ENCODE data around the gene CCSER2.

Gene CCSER2

GRCh38 chr10:84375881-84376280, 47.5 kb downstream of the CCSER2 start:
- no peak overlapping the region for H3K4me3 Mint-ChIP-seq
- H3K36me3 Mint-ChIP-seq (ENCODE audit: low read depth): peaks cover 27% of the 10 kb centered on the region
- TF ChIP-seq CTCF (IDR thresholded peaks at IDR 0.05; ENCODE audit: unreplicated experiment in 3 of 3): no peak
- no peak overlapping the region for H3K27ac Mint-ChIP-seq
- no peaks in the 10 kb centered on the region for H3K27me3 Mint-ChIP-seq (ENCODE audit: low read depth)
- H3K4me1 Mint-ChIP-seq: no peaks in the 10 kb centered on the region
- H3K9me3 Mint-ChIP-seq: peaks cover 2% of the 10 kb centered on the region

GRCh38 chr10:84388148-84388547, 59.8 kb downstream of the CCSER2 start:
- peaks cover 48% of the 10 kb centered on the region for H3K9me3 Mint-ChIP-seq
- no peak overlapping the region for H3K27ac Mint-ChIP-seq
- H3K36me3 Mint-ChIP-seq (ENCODE audit: low read depth): peaks cover 81% of the 10 kb centered on the region
- H3K4me3 Mint-ChIP-seq: no peak overlapping the region
- no peaks in the 10 kb centered on the region for H3K4me1 Mint-ChIP-seq
- TF ChIP-seq CTCF (IDR thresholded peaks at IDR 0.05; ENCODE audit: unreplicated experiment in 3 of 3): no peak
- H3K27me3 Mint-ChIP-seq (ENCODE audit: low read depth): no peaks in the 10 kb centered on the region

- Mint-ChIP-seq H3K4me3 (no peak overlapping the region), H3K27me3 (ENCODE audit: low read depth) (no peaks in the 10 kb centered on the region)
Observed at GRCh38 chr10:84390364-84390763, 62.0 kb downstream of the CCSER2 start.

GRCh38 chr10:84391326-84391725, 62.9 kb downstream of the CCSER2 start:
- peaks cover 74% of the 10 kb centered on the region for H3K36me3 Mint-ChIP-seq (ENCODE audit: low read depth)
- H3K4me1 Mint-ChIP-seq: no peaks in the 10 kb centered on the region

More at GRCh38 chr10:84390364-84390763, 62.0 kb downstream of the CCSER2 start:
- Mint-ChIP-seq H3K36me3 (ENCODE audit: low read depth) (peaks cover 74% of the 10 kb centered on the region), H3K9me3 (peaks cover 34% of the 10 kb centered on the region), H3K27ac (no peak overlapping the region), H3K4me1 (no peaks in the 10 kb centered on the region)
- no peak for TF ChIP-seq CTCF (IDR thresholded peaks at IDR 0.05; ENCODE audit: unreplicated experiment in 3 of 3)

DNA sequence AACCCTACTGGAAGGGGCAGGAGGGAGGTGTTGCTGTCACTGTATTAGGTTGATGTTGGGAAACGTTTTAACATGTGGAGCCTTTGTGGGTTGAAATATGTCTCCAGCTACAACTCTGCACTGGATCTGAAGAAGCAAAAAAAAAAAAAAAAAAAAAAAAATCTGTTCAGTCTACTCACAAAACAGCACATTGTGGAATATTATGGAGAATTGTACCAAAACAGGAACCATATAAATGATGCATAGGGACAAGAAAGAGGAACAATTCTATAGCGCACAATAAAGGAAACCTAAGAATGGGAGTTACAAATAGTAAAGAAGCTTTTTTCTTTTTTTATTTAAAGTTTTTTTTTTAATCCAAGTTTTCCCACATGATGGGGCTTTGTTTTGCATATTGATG, 63.8 kb downstream of the CCSER2 start:
- Mint-ChIP-seq H3K9me3 (peaks cover 30% of the 10 kb centered on the region), H3K4me1 (no peaks in the 10 kb centered on the region), H3K27me3 (ENCODE audit: low read depth) (no peaks in the 10 kb centered on the region), H3K27ac (no peak overlapping the region), H3K36me3 (ENCODE audit: low read depth) (peaks cover 73% of the 10 kb centered on the region), H3K4me3 (no peak overlapping the region)
- no peak for TF ChIP-seq CTCF (IDR thresholded peaks at IDR 0.05; ENCODE audit: unreplicated experiment in 3 of 3)

More at GRCh38 chr10:84391326-84391725, 62.9 kb downstream of the CCSER2 start:
- Mint-ChIP-seq H3K27ac (no peak overlapping the region), H3K9me3 (peaks cover 33% of the 10 kb centered on the region), H3K27me3 (ENCODE audit: low read depth) (no peaks in the 10 kb centered on the region), H3K4me3 (no peak overlapping the region)
- no peak for TF ChIP-seq CTCF (IDR thresholded peaks at IDR 0.05; ENCODE audit: unreplicated experiment in 3 of 3)

- Mint-ChIP-seq H3K27me3 (ENCODE audit: low read depth) (no peaks in the 10 kb centered on the region), H3K27ac (no peak overlapping the region), H3K4me3 (no peak overlapping the region), H3K9me3 (peaks cover 26% of the 10 kb centered on the region), H3K4me1 (peaks cover 5% of the 10 kb centered on the region), H3K36me3 (ENCODE audit: low read depth) (peaks cover 72% of the 10 kb centered on the region)
- no peak for TF ChIP-seq CTCF (IDR thresholded peaks at IDR 0.05; ENCODE audit: unreplicated experiment in 3 of 3)
Observed at GRCh38 chr10:84395581-84395980, 67.2 kb downstream of the CCSER2 start.
